Retinal pigment epithelial cell (primary cell): ENCODE measurements around the gene GPR18.

Source experiments
- DNase-seq: peaks from one replicate; pipeline ENCODE4 v3.0.0-alpha.2; 2010; ENCODE audit warnings: low read depth
- H3K4me3 ChIP-seq: 2 replicates; pipeline ENCODE4 v1.5.1; 2011; ENCODE audit warnings: mild to moderate bottlenecking, low read length, control low read depth, moderate library complexity
- CTCF ChIP-seq: conservative IDR thresholded peaks from 2 replicates; pipeline ENCODE4 v1.5.1; 2011; ENCODE audit warnings: low read depth, low read length, control low read depth, inconsistent platforms

The GPR18 gene

GRCh38 chr13:99208185-99208584 is 50.0 kb downstream of the GPR18 start:
- no peak for TF ChIP-seq CTCF
- H3K4me3 ChIP-seq = no peak overlapping the region
- DNase-seq = no peak

- no peak for DNase-seq
- no peak for TF ChIP-seq CTCF
Observed at GRCh38 chr13:99207511-99207910, 50.7 kb downstream of the GPR18 start.

GRCh38 chr13:99206873-99207272 is 51.3 kb downstream of the GPR18 start:
- DNase-seq = no peak
- no peak overlapping the region for H3K4me3 ChIP-seq
- TF ChIP-seq CTCF = no peak

More at GRCh38 chr13:99207511-99207910, 50.7 kb downstream of the GPR18 start:
- H3K4me3 ChIP-seq = no peak overlapping the region

GRCh38 chr13:99206226-99206625 is 52.0 kb downstream of the GPR18 start:
- no peak for TF ChIP-seq CTCF
- no peak overlapping the region for H3K4me3 ChIP-seq
- no peak for DNase-seq

GRCh38 chr13:99205621-99206220 is 52.5 kb downstream of the GPR18 start:
- DNase-seq = no peak
- no peak overlapping the region for H3K4me3 ChIP-seq
- TF ChIP-seq CTCF = no peak
